WTC11 (cell line): ENCODE results near the gene METTL13. TPM values are rescaled to one million over a fixed set of nuclear protein-coding genes. Genes with fewer than 3 reads are reported as not detected.

Experiments used
- ATAC-seq: fragments of 200-7000 bp; cut with Tn5 transposase; 2 replicates; pipeline ENCODE4 v1.10.0; 2021; ENCODE audit warnings: mild to moderate bottlenecking, moderate library complexity
- CTCF ChIA-PET: fragments of 300-600 bp; sonication (Branson Sonifier 250); formaldehyde crosslinking; loops from one replicate; lab custom pipeline; 2021; ENCODE audit warnings: antibody characterized with exemption; lab: Charles Lee
- POLR2A ChIA-PET: fragments of 350-600 bp; sonication (Branson Sonifier 250); formaldehyde crosslinking; loops from one replicate; lab custom pipeline; 2021; ENCODE audit warnings: antibody characterized with exemption; lab: Charles Lee
- DNase-seq: peaks from one replicate; pipeline ENCODE4 v3.0.0; 2021; ENCODE audit warnings: low spot score
- H3K27ac Mint-ChIP-seq: 2 replicates; pipeline ENCODE4 v1.8.0; 2021; ENCODE audit warnings: mixed read lengths
- H3K27me3 Mint-ChIP-seq: 2 replicates; pipeline ENCODE4 v1.8.0; 2021; ENCODE audit warnings: low read depth, mild to moderate bottlenecking, moderate library complexity, mixed read lengths
- H3K36me3 Mint-ChIP-seq: 2 replicates; pipeline ENCODE4 v1.8.0; 2021; ENCODE audit warnings: mixed read lengths
- H3K4me1 Mint-ChIP-seq: 2 replicates; pipeline ENCODE4 v1.8.0; 2022; ENCODE audit warnings: mixed read lengths
- H3K4me3 Mint-ChIP-seq: 2 replicates; pipeline ENCODE4 v1.8.0; 2021; ENCODE audit warnings: mild to moderate bottlenecking, moderate library complexity, mixed read lengths
- H3K9me3 Mint-ChIP-seq: 2 replicates; pipeline ENCODE4 v1.8.0; 2021; ENCODE audit warnings: mixed read lengths
- ARID4B ChIP-seq: sonication (generic); formaldehyde crosslinking; IDR thresholded peaks from 2 replicates; pipeline ENCODE4 v1.8.0; 2023; ENCODE audit warnings: missing genetic modification reagents, mild to moderate bottlenecking, borderline replicate concordance
- ATF1 ChIP-seq: sonication (generic); formaldehyde crosslinking; IDR thresholded peaks from 2 replicates; pipeline ENCODE4 v1.8.1; 2023; ENCODE audit warnings: mild to moderate bottlenecking, moderate library complexity, missing genetic modification reagents
- ATF3 ChIP-seq: sonication (generic); formaldehyde crosslinking; conservative IDR thresholded peaks from 2 replicates; pipeline ENCODE4 v1.8.1; 2022; ENCODE audit warnings: mild to moderate bottlenecking, missing genetic modification reagents
- ATF6 ChIP-seq: sonication (generic); formaldehyde crosslinking; IDR thresholded peaks from 2 replicates; pipeline ENCODE4 v1.8.1; 2023; ENCODE audit warnings: mild to moderate bottlenecking, missing genetic modification reagents
- CREM ChIP-seq: sonication (generic); formaldehyde crosslinking; IDR thresholded peaks from 2 replicates; pipeline ENCODE4 v1.8.1; 2022; ENCODE audit warnings: mild to moderate bottlenecking, missing genetic modification reagents, moderate library complexity
- E2F5 ChIP-seq: sonication (generic); formaldehyde crosslinking; IDR thresholded peaks from 2 replicates; pipeline ENCODE4 v1.8.1; 2022; ENCODE audit warnings: mild to moderate bottlenecking, moderate library complexity, missing genetic modification reagents
- ELF4 ChIP-seq: sonication (generic); formaldehyde crosslinking; IDR thresholded peaks from 2 replicates; pipeline ENCODE4 v1.8.1; 2022; ENCODE audit warnings: low read depth, mild to moderate bottlenecking, moderate library complexity, missing genetic modification reagents
- FOXP1 ChIP-seq: sonication (generic); formaldehyde crosslinking; IDR thresholded peaks from 2 replicates; pipeline ENCODE4 v1.8.0; 2022; ENCODE audit warnings: missing genetic modification reagents, mild to moderate bottlenecking, moderate library complexity, borderline replicate concordance
- GRHL2 ChIP-seq: fragments of 250-450 bp; sonication (Bioruptor Pico); IDR thresholded peaks from 2 replicates; pipeline ENCODE4 v1.8.0; 2022; ENCODE audit warnings: mild to moderate bottlenecking, moderate library complexity; ENCODE audit not compliant: insufficient replicate concordance, severe bottlenecking
- MAX ChIP-seq: sonication (generic); formaldehyde crosslinking; IDR thresholded peaks from 2 replicates; pipeline ENCODE4 v1.8.0; 2022; ENCODE audit warnings: mild to moderate bottlenecking, missing genetic modification reagents
- MYBL2 ChIP-seq: sonication (generic); formaldehyde crosslinking; IDR thresholded peaks from 2 replicates; pipeline ENCODE4 v1.8.1; 2023; ENCODE audit warnings: mild to moderate bottlenecking, moderate library complexity, missing genetic modification reagents
- PREB ChIP-seq: sonication (generic); formaldehyde crosslinking; IDR thresholded peaks from 2 replicates; pipeline ENCODE4 v1.8.1; 2022; ENCODE audit warnings: mild to moderate bottlenecking, missing genetic modification reagents, moderate library complexity, borderline replicate concordance
- RORB ChIP-seq: fragments of 250-450 bp; sonication (Bioruptor Pico); IDR thresholded peaks from 2 replicates; pipeline ENCODE4 v1.9.0; 2021; ENCODE audit warnings: mild to moderate bottlenecking
- SMAD3 ChIP-seq: sonication (generic); formaldehyde crosslinking; IDR thresholded peaks from 2 replicates; pipeline ENCODE4 v1.8.0; 2022; ENCODE audit warnings: missing genetic modification reagents, mild to moderate bottlenecking, borderline replicate concordance
- STAT6 ChIP-seq: sonication (generic); formaldehyde crosslinking; conservative IDR thresholded peaks from 2 replicates; pipeline ENCODE4 v1.8.1; 2023; ENCODE audit warnings: mild to moderate bottlenecking, low read depth, missing genetic modification reagents, moderate library complexity
- TP53 ChIP-seq: sonication (generic); formaldehyde crosslinking; IDR thresholded peaks from 2 replicates; pipeline ENCODE4 v1.8.1; 2023; ENCODE audit warnings: mild to moderate bottlenecking, missing genetic modification reagents
- total RNA-seq: library from RNA; stranded (reverse); gene quantifications from 3 replicates; pipeline ENCODE4 v1.2.3, GENCODE V29; 2021

Gene METTL13
- total RNA-seq, 1 experiment from 2014 or later = 46.5 TPM

- TF ChIP-seq PREB (CRISPR knock-in tag) (no peak), STAT6 (CRISPR knock-in tag) (no peak)
- TF ChIP-seq, all 79 proteins: peak for 0
Measured at GRCh38 chr1:171834821-171835220, 53.4 kb downstream of the METTL13 start (continued).

- Mint-ChIP-seq H3K27ac (no peak overlapping the region), H3K4me3 (no peak overlapping the region), H3K9me3 (no peaks in the 10 kb centered on the region), H3K36me3 (no peaks in the 10 kb centered on the region), H3K4me1 (peaks cover 9% of the 10 kb centered on the region), H3K27me3 (peaks cover 23% of the 10 kb centered on the region)
- CTCF ChIA-PET = no interaction called here
- ATAC-seq = no peak
- POLR2A ChIA-PET = interaction anchor here (0.6 kb wide), 1 partner anchor 9 kb away, joined by 3 read pairs; no protein-coding TSS in a partner anchor
- DNase-seq = no peak
- TF ChIP-seq ATF1 (no peak), RORB (CRISPR knock-in tag) (no peak), MAX (CRISPR knock-in tag) (no peak), FOXP1 (no peak), GRHL2 (CRISPR knock-in tag) (no peak), ELF4 (CRISPR knock-in tag) (no peak), ATF6 (CRISPR knock-in tag) (no peak), E2F5 (CRISPR knock-in tag) (no peak), ATF3 (CRISPR knock-in tag) (no peak), CREM (CRISPR knock-in tag) (no peak), STAT6 (CRISPR knock-in tag) (no peak), MYBL2 (CRISPR knock-in tag) (no peak), TP53 (CRISPR knock-in tag) (no peak), ARID4B (CRISPR knock-in tag) (no peak), SMAD3 (CRISPR knock-in tag) (no peak)
Measured at GRCh38 chr1:171835891-171836290, 54.4 kb downstream of the METTL13 start.
